Natural killer cell (primary cell): Measurements from ENCODE around the gene COL23A1. TPM values are rescaled to one million over a fixed set of nuclear protein-coding genes. Genes with fewer than 3 reads are reported as not detected.

Experiments used
- ATAC-seq, 3 donors: fragments of 150-1000 bp in 2 of 3; fragments of 200-7000 bp in 1 of 3; cut with Tn5 transposase; 1 replicate in 1 of 3; 2 replicates in 2 of 3; pipeline ENCODE4 v1.10.0; 2021; ENCODE audit warnings: mild to moderate bottlenecking in 2 of 3, moderate library complexity in 2 of 3
- DNase-seq, 2 donors: peaks; one replicate each; pipeline versions ENCODE4 v3.0.0 to v3.0.0-alpha.2; 2013 to 2021; ENCODE audit warnings: mixed read lengths in 1 of 2
- H3K27ac ChIP-seq: one replicate; pipeline ENCODE4 v1.5.1; 2013; ENCODE audit warnings: mild to moderate bottlenecking, low read length
- H3K27me3 ChIP-seq: one replicate; pipeline ENCODE4 v1.6.1; 2013; ENCODE audit warnings: low read length; ENCODE audit not compliant: control insufficient read depth, insufficient read depth
- H3K36me3 ChIP-seq: one replicate; pipeline ENCODE4 v1.6.1; 2013; ENCODE audit warnings: low read length; ENCODE audit not compliant: control insufficient read depth, insufficient read depth
- H3K4me1 ChIP-seq: one replicate; pipeline ENCODE4 v1.6.1; 2013; ENCODE audit warnings: low read length; ENCODE audit not compliant: control insufficient read depth, insufficient read depth
- H3K4me3 ChIP-seq: one replicate; pipeline ENCODE4 v1.5.1; 2013; ENCODE audit warnings: low read length
- H3K9me3 ChIP-seq: one replicate; pipeline ENCODE4 v1.6.1; 2013; ENCODE audit warnings: low read length; ENCODE audit not compliant: control insufficient read depth, insufficient read depth
- H3K27ac Mint-ChIP-seq, 2 donors: one replicate each; pipeline ENCODE4 v1.8.0; 2022; ENCODE audit warnings: mild to moderate bottlenecking in 2 of 2, mixed read lengths in 2 of 2, moderate library complexity in 1 of 2
- H3K27me3 Mint-ChIP-seq, 2 donors: one replicate each; pipeline ENCODE4 v1.8.0; 2022; ENCODE audit warnings: low read depth in 2 of 2, mixed read lengths in 2 of 2
- H3K36me3 Mint-ChIP-seq: one replicate; pipeline ENCODE4 v1.8.0; 2022; ENCODE audit warnings: mixed read lengths
- H3K4me1 Mint-ChIP-seq, 2 donors: one replicate each; pipeline ENCODE4 v1.8.0; 2022; ENCODE audit warnings: mixed read lengths in 2 of 2
- H3K4me3 Mint-ChIP-seq: one replicate; pipeline ENCODE4 v1.8.0; 2022; ENCODE audit warnings: mild to moderate bottlenecking, moderate library complexity, mixed read lengths
- H3K9me3 Mint-ChIP-seq, 2 donors: one replicate each; pipeline ENCODE4 v1.8.0; 2022; ENCODE audit warnings: mixed read lengths in 2 of 2
- WGBS: methylation state at CpG from one replicate; pipeline ENCODE4 v1.1.7; 2013; ENCODE audit warnings: missing lambda C conversion rate; ENCODE audit not compliant: insufficient coverage; 5-methylcytosine and 5-hydroxymethylcytosine counted together
- intact Hi-C: fragments of 100-400 bp; cut with micrococcal nuclease; formaldehyde crosslinking; loops from one replicate; pipeline ENCODE4 v1.14.2; 2022
- total RNA-seq, 4 donors: library from RNA; stranded (reverse); fragments of 120-200 nt in 1 of 4; gene quantifications; one replicate each; pipeline versions ENCODE4 v1.2.3 to v1.2.4, GENCODE V29; 2013 to 2022
- TF ChIP-seq, protein P1 (sequence below): fragments of 200-600 bp; IDR thresholded peaks from one replicate; pipeline ENCODE4 v1.8.0; 2022; ENCODE audit warnings: antibody characterized with exemption

The COL23A1 gene
- total RNA-seq, 3 donors from 2014 or later (not counting 1 experiment from before 2014, with no cell fraction given): 0.15 TPM; not detected in 2

DNA sequence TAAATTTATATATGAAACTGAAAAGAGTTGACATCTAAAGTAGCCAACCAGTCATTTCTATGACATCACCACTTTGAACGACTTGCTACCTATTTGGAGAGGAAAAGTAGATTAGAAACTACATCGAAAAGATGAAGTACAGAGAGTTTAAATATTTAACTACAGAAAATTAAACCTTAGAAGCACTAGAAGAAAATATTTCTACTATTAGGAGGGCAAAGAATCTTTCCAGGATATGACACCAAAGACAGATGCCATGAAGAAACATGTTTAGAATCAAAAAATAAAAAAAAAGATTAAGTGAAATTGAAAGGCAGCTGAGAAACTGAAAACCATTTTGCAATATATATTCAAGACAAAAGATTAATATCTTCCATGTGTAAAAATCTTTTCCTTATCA is 144.7 kb downstream of the COL23A1 start:
- intact Hi-C loops: no loop called here
- Mint-ChIP-seq H3K4me1 (no peaks in the 10 kb centered on the region), H3K27me3 (peaks cover 16 to 23% of the 10 kb centered on the region in 2 donors), H3K9me3 (no peaks in the 10 kb centered on the region), H3K27ac (no peak overlapping the region), H3K36me3 (no peaks in the 10 kb centered on the region), H3K4me3 (no peak overlapping the region)
- H3K36me3 ChIP-seq: no peaks in the 10 kb centered on the region
- DNase-seq (no peak), ATAC-seq (no peak)
- no CpG with 5 or more reads among the region's 2 CpGs for WGBS
- no peaks in the 10 kb centered on the region for H3K27me3 ChIP-seq
- no peak overlapping the region for H3K4me3 ChIP-seq
- no peak overlapping the region for H3K27ac ChIP-seq
- TF ChIP-seq, protein P1, sequence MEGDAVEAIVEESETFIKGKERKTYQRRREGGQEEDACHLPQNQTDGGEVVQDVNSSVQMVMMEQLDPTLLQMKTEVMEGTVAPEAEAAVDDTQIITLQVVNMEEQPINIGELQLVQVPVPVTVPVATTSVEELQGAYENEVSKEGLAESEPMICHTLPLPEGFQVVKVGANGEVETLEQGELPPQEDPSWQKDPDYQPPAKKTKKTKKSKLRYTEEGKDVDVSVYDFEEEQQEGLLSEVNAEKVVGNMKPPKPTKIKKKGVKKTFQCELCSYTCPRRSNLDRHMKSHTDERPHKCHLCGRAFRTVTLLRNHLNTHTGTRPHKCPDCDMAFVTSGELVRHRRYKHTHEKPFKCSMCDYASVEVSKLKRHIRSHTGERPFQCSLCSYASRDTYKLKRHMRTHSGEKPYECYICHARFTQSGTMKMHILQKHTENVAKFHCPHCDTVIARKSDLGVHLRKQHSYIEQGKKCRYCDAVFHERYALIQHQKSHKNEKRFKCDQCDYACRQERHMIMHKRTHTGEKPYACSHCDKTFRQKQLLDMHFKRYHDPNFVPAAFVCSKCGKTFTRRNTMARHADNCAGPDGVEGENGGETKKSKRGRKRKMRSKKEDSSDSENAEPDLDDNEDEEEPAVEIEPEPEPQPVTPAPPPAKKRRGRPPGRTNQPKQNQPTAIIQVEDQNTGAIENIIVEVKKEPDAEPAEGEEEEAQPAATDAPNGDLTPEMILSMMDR: no peak
- H3K4me1 ChIP-seq: no peaks in the 10 kb centered on the region
- no peaks in the 10 kb centered on the region for H3K9me3 ChIP-seq

DNA sequence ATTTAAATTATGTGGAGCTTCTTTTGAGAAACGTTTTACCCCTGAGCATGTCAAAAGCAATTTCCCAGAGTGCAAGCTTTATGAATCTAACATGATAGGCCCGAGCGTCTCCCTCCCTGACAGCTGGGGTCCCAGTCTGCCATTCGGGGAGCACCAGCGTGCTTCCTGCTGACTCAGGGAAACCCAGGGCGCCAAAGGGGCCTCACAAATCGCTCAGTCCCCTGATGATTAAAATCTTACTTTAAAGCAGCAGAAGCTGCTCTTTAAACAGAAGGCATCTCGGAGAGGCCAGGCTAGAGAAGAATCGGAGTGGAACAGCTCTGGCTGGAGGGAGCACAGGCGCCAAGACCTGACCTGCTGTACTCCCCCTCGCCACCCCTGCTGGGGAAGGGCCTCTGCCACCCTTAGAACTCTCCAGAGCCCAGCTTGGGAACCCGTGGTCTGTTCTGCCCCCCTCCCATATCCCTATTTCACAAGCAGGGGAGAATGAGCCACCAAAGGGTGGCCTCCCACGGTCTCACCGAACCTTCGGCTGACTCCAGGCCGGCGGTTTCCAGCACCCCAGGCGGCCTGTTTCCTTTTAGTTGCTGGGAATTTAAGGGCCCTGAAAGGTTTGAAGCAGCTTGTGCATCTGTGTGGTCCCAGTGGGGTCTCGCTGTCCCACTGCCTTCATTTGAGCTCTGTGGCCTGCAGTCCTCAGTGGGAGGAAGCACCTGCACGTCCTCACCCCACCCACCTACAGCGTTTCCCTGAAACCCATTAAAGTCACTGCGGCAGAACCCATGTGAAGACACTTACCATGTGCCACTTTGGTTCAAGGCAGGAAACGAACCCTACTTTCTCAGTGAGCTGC is 147.6 kb downstream of the COL23A1 start:
- H3K27me3 Mint-ChIP-seq: peaks cover 11 to 12% of the 10 kb centered on the region in 2 donors
- H3K27ac Mint-ChIP-seq: no peak overlapping the region
- no peaks in the 10 kb centered on the region for H3K9me3 Mint-ChIP-seq
- H3K36me3 ChIP-seq: no peaks in the 10 kb centered on the region
- no peaks in the 10 kb centered on the region for H3K9me3 ChIP-seq
- H3K4me1 Mint-ChIP-seq: no peaks in the 10 kb centered on the region
- DNase-seq (peak in 1 of 2 donors; percentile 7), ATAC-seq (no peak)
- H3K4me1 ChIP-seq: no peaks in the 10 kb centered on the region
- no peaks in the 10 kb centered on the region for H3K36me3 Mint-ChIP-seq
- WGBS: 32% methylated on average over 23 of the region's 23 CpGs
- TF ChIP-seq, protein P1: no peak
- intact Hi-C loops: no loop called here
- no peak overlapping the region for H3K4me3 ChIP-seq
- no peak overlapping the region for H3K4me3 Mint-ChIP-seq
- H3K27ac ChIP-seq: no peak overlapping the region
- H3K27me3 ChIP-seq: no peaks in the 10 kb centered on the region

DNA sequence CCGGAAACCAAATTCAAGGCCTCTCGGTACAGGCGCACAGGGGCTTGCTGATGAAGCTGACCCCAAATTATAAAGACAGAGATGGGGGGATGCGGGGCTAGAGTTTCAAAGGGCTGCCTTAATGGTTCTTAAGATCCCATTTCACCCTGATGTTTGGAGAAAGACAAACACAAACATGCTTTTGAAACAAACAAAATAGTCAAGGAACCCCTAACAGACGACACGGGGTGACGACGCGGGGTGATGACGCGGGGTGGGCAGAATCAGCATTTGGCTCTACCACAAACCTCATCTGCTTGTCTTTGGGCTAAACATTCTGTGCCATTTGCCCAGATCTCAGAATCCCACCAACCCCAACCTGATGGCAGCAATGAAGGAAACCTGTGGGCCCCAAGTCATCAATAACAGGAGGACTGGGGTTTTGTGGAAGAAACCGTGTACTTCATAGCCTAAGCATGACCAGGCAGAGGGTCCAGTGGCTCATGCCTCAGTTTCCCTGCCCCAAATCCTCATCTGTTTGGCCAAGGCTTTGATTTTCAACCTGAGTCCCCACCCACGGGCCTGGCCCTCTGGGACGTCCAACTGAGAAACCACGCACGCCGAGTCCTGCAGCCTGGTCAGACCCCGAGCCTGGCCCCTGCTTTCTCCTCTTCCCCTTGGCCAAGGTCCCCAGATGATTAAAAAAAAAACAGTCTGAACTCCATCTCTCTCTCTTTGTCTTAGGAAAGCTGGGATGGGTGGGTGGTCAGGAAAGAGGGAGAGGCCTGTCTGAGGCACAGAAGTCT is 148.5 kb downstream of the COL23A1 start:
- Histone ChIP-seq H3K27me3 (no peaks in the 10 kb centered on the region), H3K27ac (no peak overlapping the region), H3K36me3 (no peaks in the 10 kb centered on the region), H3K9me3 (no peaks in the 10 kb centered on the region), H3K4me3 (no peak overlapping the region), H3K4me1 (no peaks in the 10 kb centered on the region)
- no peak for ATAC-seq
- Mint-ChIP-seq H3K4me1 (no peaks in the 10 kb centered on the region), H3K9me3 (no peaks in the 10 kb centered on the region), H3K36me3 (no peaks in the 10 kb centered on the region), H3K27ac (no peak overlapping the region), H3K27me3 (peaks cover 7 to 9% of the 10 kb centered on the region in 2 donors), H3K4me3 (no peak overlapping the region)
- intact Hi-C loops: no loop called here
- 87% methylated on average over 18 of the region's 18 CpGs for WGBS
- TF ChIP-seq, protein P1: no peak
- DNase-seq: no peak
